Skeletal muscle tissue (tissue), 4 donors: Measurements from ENCODE around the gene NUP214. TPM values are rescaled to one million over a fixed set of nuclear protein-coding genes. Genes with fewer than 3 reads are reported as not detected.

ENCODE experiments used
- H3K27ac ChIP-seq: one replicate; pipeline ENCODE4 v1.7.0; 2013; ENCODE audit warnings: mild to moderate bottlenecking, low read depth, low read length, inconsistent platforms
- H3K27me3 ChIP-seq, 3 donors: one replicate each; pipeline ENCODE4 v1.7.0; 2013; ENCODE audit warnings: low read length in 3 of 3; ENCODE audit not compliant: control insufficient read depth in 3 of 3, insufficient read depth in 3 of 3
- H3K36me3 ChIP-seq, 3 donors: one replicate each; pipeline ENCODE4 v1.7.0; 2013; ENCODE audit warnings: low read length in 3 of 3; ENCODE audit not compliant: control insufficient read depth in 3 of 3, insufficient read depth in 3 of 3
- H3K4me1 ChIP-seq, 3 donors: one replicate each; pipeline ENCODE4 v1.7.0; 2013; ENCODE audit warnings: low read length in 3 of 3, mild to moderate bottlenecking in 3 of 3; ENCODE audit not compliant: control insufficient read depth in 3 of 3, insufficient read depth in 3 of 3
- H3K4me3 ChIP-seq, 3 donors: one replicate each; pipeline ENCODE4 v1.7.0; 2013; ENCODE audit warnings: low read length in 3 of 3
- H3K9ac ChIP-seq, 3 donors: one replicate each; pipeline ENCODE4 v1.7.0; 2013; ENCODE audit warnings: low read length in 3 of 3, mild to moderate bottlenecking in 3 of 3, moderate library complexity in 2 of 3, low read depth in 1 of 3
- H3K9me3 ChIP-seq, 3 donors: one replicate each; pipeline ENCODE4 v1.7.0; 2013; ENCODE audit warnings: low read length in 3 of 3; ENCODE audit not compliant: control insufficient read depth in 3 of 3
- total RNA-seq: library from RNA; depleted of rRNA; stranded (reverse); fragments of >200 nt; gene quantifications from one replicate; pipeline ENCODE4 v1.2.3, GENCODE V29; 2014
- donor health status: Osteomylitis.

NUP214 gene
- total RNA-seq, 1 donor from 2014 or later = 20.9 TPM

DNA sequence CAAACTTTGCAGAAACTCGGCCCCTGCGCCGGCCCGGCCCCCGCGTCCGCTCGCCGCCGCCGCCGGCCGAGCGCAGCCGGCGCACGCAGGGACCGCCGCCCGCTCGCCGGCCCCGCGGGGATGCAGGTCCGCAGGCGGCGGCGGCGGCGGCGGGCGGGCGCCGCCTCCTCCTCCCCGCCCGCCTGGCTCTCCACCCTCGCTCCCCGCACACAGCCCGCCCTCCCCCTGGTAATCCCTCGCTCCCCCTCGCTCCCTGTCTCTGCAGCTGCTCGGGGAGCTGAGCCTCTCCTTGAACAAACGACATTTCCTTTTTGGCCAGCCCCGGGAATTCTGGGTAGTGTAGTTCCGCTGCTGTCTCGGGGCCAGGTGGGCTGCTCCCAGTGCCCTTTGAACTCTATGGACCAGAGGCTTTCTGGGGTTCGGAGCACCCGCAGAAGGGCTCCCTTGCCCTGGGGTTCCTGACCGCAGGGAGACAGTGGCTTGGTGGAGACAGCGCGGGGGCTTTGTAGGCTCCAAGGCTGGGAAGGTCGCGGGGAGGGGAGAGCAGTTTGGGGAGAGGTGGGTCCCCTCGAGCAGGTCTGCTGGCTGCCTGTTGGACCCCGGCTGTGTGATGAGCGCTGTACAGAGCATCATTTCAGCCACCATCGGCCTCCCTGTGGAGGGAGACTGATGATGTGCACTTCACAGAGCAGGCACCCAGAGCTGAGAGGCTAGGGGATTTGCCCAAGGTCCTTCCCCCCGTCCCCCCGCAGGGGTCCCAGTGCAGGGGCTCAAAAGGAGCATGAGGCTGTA, 152.7 kb downstream of the NUP214 start:
- Histone ChIP-seq H3K9me3 (no peaks in the 10 kb centered on the region), H3K27me3 (peaks cover 0 to 9% (median 0%) of the 10 kb centered on the region in 3 donors), H3K9ac (peak overlapping the region in 2 of 3 donors; percentile 33 to 98), H3K4me3 (peak overlapping the region; percentile 38 to 73 (median 72)), H3K27ac (peak overlapping the region; percentile 81), H3K4me1 (peaks cover 45 to 79% (median 68%) of the 10 kb centered on the region in 3 donors), H3K36me3 (peaks cover 0 to 2% (median 0%) of the 10 kb centered on the region in 3 donors)

DNA sequence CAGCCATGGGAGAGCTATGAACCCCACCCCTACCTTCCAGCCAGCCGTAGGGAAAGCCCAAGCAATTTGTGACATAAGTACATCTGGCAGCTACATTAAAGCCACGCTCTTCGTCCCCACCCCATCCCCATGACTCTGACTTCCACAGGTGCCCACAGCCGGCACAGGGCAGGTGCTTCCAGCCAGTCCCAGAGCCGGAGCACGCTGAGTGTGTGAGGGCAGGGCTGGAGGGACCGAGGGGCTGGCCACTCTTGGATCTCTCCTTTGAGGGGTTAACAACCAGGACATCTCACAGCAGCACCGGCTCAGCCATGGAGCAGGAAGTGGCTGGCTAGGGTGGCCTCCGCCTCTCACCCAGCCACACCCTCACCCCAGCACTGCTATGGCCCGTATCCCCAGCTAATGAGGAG, 153.3 kb downstream of the NUP214 start:
- peaks cover 0 to 2% (median 0%) of the 10 kb centered on the region in 3 donors for H3K36me3 ChIP-seq
- peaks cover 0 to 9% (median 0%) of the 10 kb centered on the region in 3 donors for H3K27me3 ChIP-seq
- peak overlapping the region; percentile 81 for H3K27ac ChIP-seq
- peak overlapping the region in 1 of 3 donors; percentile 62 for H3K9ac ChIP-seq
- H3K9me3 ChIP-seq = no peaks in the 10 kb centered on the region
- peaks cover 42 to 77% (median 66%) of the 10 kb centered on the region in 3 donors for H3K4me1 ChIP-seq
- no peak overlapping the region for H3K4me3 ChIP-seq

- Histone ChIP-seq H3K4me1 (peaks cover 36 to 77% (median 62%) of the 10 kb centered on the region in 3 donors), H3K9ac (no peak overlapping the region), H3K36me3 (peaks cover 0 to 2% (median 0%) of the 10 kb centered on the region in 3 donors), H3K27ac (peak overlapping the region; percentile 81), H3K4me3 (no peak overlapping the region), H3K27me3 (peaks cover 0 to 9% (median 0%) of the 10 kb centered on the region in 3 donors), H3K9me3 (no peaks in the 10 kb centered on the region)
These were observed 153.9 kb downstream of the NUP214 start for GRCh38 chr9:131279196-131279862.

DNA sequence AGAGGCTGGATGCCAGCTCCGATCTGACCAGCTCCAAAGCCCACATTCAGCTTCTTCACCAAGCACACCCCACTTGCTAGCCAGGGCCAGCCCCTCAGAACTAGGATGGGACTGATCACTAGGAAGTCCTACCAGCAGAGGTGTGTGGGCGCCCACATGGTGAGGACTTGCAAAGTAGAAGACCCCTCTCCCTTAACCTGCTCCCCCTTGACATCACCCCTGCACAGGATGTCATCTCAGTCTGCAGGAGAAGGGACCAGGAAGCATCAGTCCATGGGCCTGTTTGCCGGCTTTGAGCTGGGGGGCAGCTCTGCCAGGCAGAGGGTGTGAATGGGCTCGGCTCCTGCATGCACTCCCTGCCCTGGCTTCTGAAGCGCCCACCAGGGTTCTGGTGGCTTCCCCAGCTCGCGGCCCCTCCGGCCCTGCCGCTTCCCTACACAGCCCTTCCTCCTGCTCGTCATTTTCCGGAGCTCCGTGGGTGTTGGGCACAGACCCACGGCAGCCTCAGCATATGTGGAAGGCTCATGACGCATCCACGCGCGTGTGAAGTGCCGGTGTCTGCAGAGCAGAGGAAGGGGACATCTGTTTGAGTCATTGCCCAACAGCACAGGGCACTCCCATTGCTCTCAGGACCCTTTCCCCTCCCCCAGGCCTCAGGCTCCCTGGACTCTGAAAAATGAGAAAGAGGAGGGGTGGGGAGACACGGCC, 154.6 kb downstream of the NUP214 start:
- peaks cover 30 to 71% (median 58%) of the 10 kb centered on the region in 3 donors for H3K4me1 ChIP-seq
- no peaks in the 10 kb centered on the region for H3K9me3 ChIP-seq
- peak overlapping the region in 1 of 3 donors; percentile 19 for H3K9ac ChIP-seq
- H3K36me3 ChIP-seq = peaks cover 0 to 2% (median 0%) of the 10 kb centered on the region in 3 donors
- H3K27me3 ChIP-seq = peaks cover 0 to 9% (median 0%) of the 10 kb centered on the region in 3 donors
- H3K27ac ChIP-seq = peak overlapping the region; percentile 81
- H3K4me3 ChIP-seq = no peak overlapping the region

DNA sequence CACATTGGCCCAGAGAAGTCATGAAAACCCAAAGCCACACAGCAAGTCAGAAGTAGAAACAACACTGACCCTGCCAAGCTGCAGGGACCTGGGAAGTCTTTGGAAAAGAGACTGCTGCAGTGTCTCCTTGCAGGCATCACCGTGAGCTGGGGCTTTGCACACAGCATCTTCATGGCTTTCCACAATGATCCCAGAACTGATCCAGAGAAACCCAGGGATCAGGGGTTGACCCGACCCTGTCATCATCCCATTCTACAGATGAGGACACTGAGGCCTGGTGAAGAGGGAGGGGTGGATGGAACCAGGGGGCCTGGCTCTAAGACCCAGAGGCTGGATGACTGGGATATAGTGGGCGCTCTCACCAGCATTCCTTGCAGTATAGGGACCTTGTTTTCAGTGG, 155.3 kb downstream of the NUP214 start:
- Histone ChIP-seq H3K4me3 (no peak overlapping the region), H3K36me3 (no peaks in the 10 kb centered on the region), H3K27me3 (peaks cover 0 to 9% (median 0%) of the 10 kb centered on the region in 3 donors), H3K27ac (peak overlapping the region; percentile 95), H3K9me3 (no peaks in the 10 kb centered on the region), H3K9ac (peak overlapping the region in 1 of 3 donors; percentile 43), H3K4me1 (peaks cover 24 to 65% (median 52%) of the 10 kb centered on the region in 3 donors)

DNA sequence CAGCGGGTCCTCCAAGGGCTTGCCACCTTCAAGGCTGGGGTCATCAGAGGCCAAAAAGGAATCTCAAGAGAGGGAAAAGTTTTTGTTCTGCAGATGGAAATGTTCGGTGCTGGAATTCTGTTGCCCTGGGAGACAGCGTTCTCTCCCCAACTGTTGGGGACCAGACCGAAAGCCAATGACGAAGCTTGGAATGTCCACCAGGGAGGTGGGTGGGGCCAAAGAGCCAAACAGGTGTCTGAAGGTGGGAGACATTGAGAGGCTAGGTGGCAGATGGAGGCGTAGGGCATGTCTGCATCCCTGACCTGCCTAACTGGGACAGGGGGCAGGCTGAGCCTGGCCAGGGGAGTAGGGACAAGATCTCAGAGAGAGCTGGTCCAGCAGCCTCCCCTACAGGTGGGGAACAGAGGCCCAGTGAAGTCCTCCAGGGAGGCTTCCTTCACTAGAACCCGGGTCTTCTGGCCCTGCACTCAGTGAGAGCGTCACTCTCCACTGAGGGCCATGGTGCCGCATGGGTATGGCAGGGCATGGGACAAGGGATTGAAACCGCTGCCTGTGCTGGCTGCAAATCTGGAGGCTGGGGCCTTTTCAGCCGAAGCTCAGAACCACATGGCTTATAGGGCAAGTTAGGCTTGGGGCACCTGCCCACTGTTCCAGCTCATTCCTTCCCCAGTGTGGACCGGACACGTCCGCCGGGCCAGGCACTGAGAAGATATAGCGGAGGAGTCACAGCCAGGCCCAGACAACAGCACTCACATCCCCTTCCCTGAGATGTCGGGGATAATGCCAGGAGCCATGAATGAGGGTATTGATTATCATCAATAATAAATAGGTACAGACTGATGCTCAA, 156.0 kb downstream of the NUP214 start:
- H3K4me3 ChIP-seq = peak overlapping the region; percentile 65 to 79 (median 67)
- H3K27ac ChIP-seq = peak overlapping the region; percentile 95
- H3K27me3 ChIP-seq = peaks cover 0 to 9% (median 0%) of the 10 kb centered on the region in 3 donors
- H3K36me3 ChIP-seq = no peaks in the 10 kb centered on the region
- H3K9me3 ChIP-seq = no peaks in the 10 kb centered on the region
- peak overlapping the region; percentile 32 to 83 (median 43) for H3K9ac ChIP-seq
- H3K4me1 ChIP-seq = peaks cover 18 to 59% (median 45%) of the 10 kb centered on the region in 3 donors

GRCh38 chr9:131282175-131282574, 156.8 kb downstream of the NUP214 start:
- H3K4me1 ChIP-seq = peaks cover 21 to 64% (median 51%) of the 10 kb centered on the region in 3 donors

DNA sequence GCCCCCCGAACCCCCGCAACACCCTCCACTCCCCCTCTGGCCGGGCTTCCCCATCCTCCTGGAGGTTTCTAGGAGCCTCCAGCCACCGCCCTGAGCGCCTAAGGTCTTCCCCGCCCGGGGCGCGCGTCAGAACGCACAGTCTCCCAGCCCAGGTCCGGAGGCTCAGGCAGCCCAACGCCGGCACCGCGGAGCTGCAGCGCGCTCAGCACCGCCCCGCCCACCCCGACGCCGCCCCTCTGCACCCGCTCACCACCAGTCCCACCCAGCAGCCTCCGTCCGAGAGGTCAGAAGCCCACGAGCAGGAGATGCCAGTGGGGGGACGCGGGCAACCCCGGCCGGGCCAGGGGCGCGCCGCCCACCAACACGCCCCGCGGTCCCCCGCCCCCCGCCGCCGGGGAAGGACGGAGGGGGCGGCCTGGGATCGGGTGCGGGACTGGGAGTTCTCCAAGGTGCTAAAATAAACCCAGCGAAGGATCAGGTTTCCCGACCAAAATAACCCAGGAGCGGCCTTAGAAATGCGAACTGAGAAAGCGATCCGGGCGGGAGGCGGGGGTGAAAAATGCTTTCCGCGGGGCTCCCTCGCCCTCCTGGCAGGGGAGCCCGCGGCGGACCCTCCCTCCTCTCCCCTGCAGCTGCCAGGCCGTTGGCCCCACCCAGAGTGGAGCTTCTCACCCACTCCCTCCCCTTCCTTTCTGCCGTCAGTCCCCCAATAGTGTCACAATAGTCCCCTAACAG, 157.5 kb downstream of the NUP214 start:
- Histone ChIP-seq H3K27ac (peak overlapping the region; percentile 95), H3K4me3 (peak overlapping the region; percentile 65 to 79 (median 67)), H3K4me1 (peaks cover 28 to 71% (median 57%) of the 10 kb centered on the region in 3 donors), H3K9ac (peak overlapping the region; percentile 73 to 83 (median 73)), H3K36me3 (no peaks in the 10 kb centered on the region), H3K9me3 (no peaks in the 10 kb centered on the region), H3K27me3 (peaks cover 0 to 9% (median 0%) of the 10 kb centered on the region in 3 donors)

More at GRCh38 chr9:131282175-131282574, 156.8 kb downstream of the NUP214 start:
- no peaks in the 10 kb centered on the region for H3K36me3 ChIP-seq
- H3K27ac ChIP-seq = peak overlapping the region; percentile 95
- no peaks in the 10 kb centered on the region for H3K9me3 ChIP-seq
- H3K9ac ChIP-seq = peak overlapping the region; percentile 23 to 83 (median 73)
- H3K27me3 ChIP-seq = peaks cover 0 to 9% (median 0%) of the 10 kb centered on the region in 3 donors
- H3K4me3 ChIP-seq = peak overlapping the region; percentile 65 to 79 (median 67)
